Measurements from ENCODE around the gene PDE6D.

GRCh38 chr2:231795525-231796327, 14.6 kb upstream of the PDE6D start:
- TF ChIP-seq, protein P1, sequence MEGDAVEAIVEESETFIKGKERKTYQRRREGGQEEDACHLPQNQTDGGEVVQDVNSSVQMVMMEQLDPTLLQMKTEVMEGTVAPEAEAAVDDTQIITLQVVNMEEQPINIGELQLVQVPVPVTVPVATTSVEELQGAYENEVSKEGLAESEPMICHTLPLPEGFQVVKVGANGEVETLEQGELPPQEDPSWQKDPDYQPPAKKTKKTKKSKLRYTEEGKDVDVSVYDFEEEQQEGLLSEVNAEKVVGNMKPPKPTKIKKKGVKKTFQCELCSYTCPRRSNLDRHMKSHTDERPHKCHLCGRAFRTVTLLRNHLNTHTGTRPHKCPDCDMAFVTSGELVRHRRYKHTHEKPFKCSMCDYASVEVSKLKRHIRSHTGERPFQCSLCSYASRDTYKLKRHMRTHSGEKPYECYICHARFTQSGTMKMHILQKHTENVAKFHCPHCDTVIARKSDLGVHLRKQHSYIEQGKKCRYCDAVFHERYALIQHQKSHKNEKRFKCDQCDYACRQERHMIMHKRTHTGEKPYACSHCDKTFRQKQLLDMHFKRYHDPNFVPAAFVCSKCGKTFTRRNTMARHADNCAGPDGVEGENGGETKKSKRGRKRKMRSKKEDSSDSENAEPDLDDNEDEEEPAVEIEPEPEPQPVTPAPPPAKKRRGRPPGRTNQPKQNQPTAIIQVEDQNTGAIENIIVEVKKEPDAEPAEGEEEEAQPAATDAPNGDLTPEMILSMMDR (IDR thresholded peaks at IDR 0.05): peak in 5 of 7 experiments; percentile 21 to 66 (median 41)
- TF ChIP-seq EP300 (IDR thresholded peaks at IDR 0.05): no peak
- TF ChIP-seq POLR2AphosphoS5 (IDR thresholded peaks at IDR 0.05): peak in 1 of 3 donors; percentile 3
